Stimulated activated naive B cell treated with anti-CD40 and anti-IgM and Interleukin-4, amounts not matched to agents 10 μg/mL and 1 μg/mL and 100 μg/mL, for 72 hours (primary cell): Measurements from ENCODE around the gene SSH2.
"Not testable (repeated sequence)": the region's sequence is repeated elsewhere in the genome, so short reads cannot be mapped to it uniquely, and the experiment has no call there.

Experiments used
- ATAC-seq, 2 donors: fragments of 150-1000 bp; cut with Tn5 transposase; replicated peaks; 2 replicates each; pipeline ENCODE4 v1.10.0; 2021; ENCODE audit warnings: moderate library complexity in 1 of 2
- DNase-seq: peaks from one replicate; pipeline ENCODE4 v3.0.0; 2021
- H3K27ac Mint-ChIP-seq: one replicate; pipeline ENCODE4 v1.8.0; 2022; ENCODE audit warnings: mild to moderate bottlenecking, mixed read lengths
- H3K27me3 Mint-ChIP-seq, 2 donors: one replicate each; pipeline ENCODE4 v1.8.0; 2022; ENCODE audit warnings: mixed read lengths in 2 of 2
- H3K36me3 Mint-ChIP-seq, 2 donors: one replicate each; pipeline ENCODE4 v1.8.0; 2022; ENCODE audit warnings: mixed read lengths in 2 of 2, mild to moderate bottlenecking in 1 of 2
- H3K4me1 Mint-ChIP-seq, 2 donors: one replicate each; pipeline ENCODE4 v1.8.0; 2022; ENCODE audit warnings: mixed read lengths in 2 of 2, mild to moderate bottlenecking in 1 of 2
- H3K4me3 Mint-ChIP-seq, 2 donors: one replicate each; pipeline ENCODE4 v1.8.0; 2022; ENCODE audit warnings: mild to moderate bottlenecking in 2 of 2, mixed read lengths in 2 of 2, moderate library complexity in 1 of 2
- H3K9me3 Mint-ChIP-seq, 2 donors: one replicate each; pipeline ENCODE4 v1.8.0; 2022; ENCODE audit warnings: mixed read lengths in 2 of 2, mild to moderate bottlenecking in 1 of 2

SSH2 gene

GRCh38 chr17:29655323-29655722, 274.7 kb downstream of the SSH2 start:
- no peak for ATAC-seq
- H3K36me3 Mint-ChIP-seq: peaks cover 21 to 43% of the 10 kb centered on the region in 2 donors
- H3K27ac Mint-ChIP-seq: no peak overlapping the region
- H3K9me3 Mint-ChIP-seq: no peaks in the 10 kb centered on the region
- no peaks in the 10 kb centered on the region for H3K27me3 Mint-ChIP-seq
- no peak for DNase-seq
- no peak overlapping the region for H3K4me3 Mint-ChIP-seq
- H3K4me1 Mint-ChIP-seq: peaks cover 5% of the 10 kb centered on the region in 2 donors

- H3K4me3 Mint-ChIP-seq: no peak overlapping the region
These were observed 275.9 kb downstream of the SSH2 start for GRCh38 chr17:29653995-29654714.

GRCh38 chr17:29652976-29653375, 277.1 kb downstream of the SSH2 start:
- no peak overlapping the region for H3K27ac Mint-ChIP-seq
- DNase-seq (no peak), ATAC-seq (no peak)
- H3K9me3 Mint-ChIP-seq: no peaks in the 10 kb centered on the region
- no peaks in the 10 kb centered on the region for H3K27me3 Mint-ChIP-seq
- peaks cover 6% of the 10 kb centered on the region in 2 donors for H3K4me1 Mint-ChIP-seq
- no peak overlapping the region for H3K4me3 Mint-ChIP-seq
- H3K36me3 Mint-ChIP-seq: peaks cover 26 to 59% of the 10 kb centered on the region in 2 donors

More at GRCh38 chr17:29653995-29654714, 275.9 kb downstream of the SSH2 start:
- no peak overlapping the region for H3K27ac Mint-ChIP-seq
- no peak for ATAC-seq
- no peaks in the 10 kb centered on the region for H3K27me3 Mint-ChIP-seq
- H3K36me3 Mint-ChIP-seq: peaks cover 21 to 53% of the 10 kb centered on the region in 2 donors
- H3K4me1 Mint-ChIP-seq: peaks cover 6% of the 10 kb centered on the region in 2 donors
- H3K9me3 Mint-ChIP-seq: no peaks in the 10 kb centered on the region
- DNase-seq: no peak

GRCh38 chr17:29651913-29652312, 278.1 kb downstream of the SSH2 start:
- not testable (repeated sequence) for H3K4me1 Mint-ChIP-seq, H3K27me3 Mint-ChIP-seq, H3K27ac Mint-ChIP-seq, H3K4me3 Mint-ChIP-seq, ATAC-seq, H3K9me3 Mint-ChIP-seq, DNase-seq
- H3K36me3 Mint-ChIP-seq: peaks cover 26 to 57% of the 10 kb centered on the region in 2 donors

GRCh38 chr17:29650396-29650795, 279.6 kb downstream of the SSH2 start:
- Mint-ChIP-seq H3K4me3 (no peak overlapping the region), H3K4me1 (peaks cover 9 to 11% of the 10 kb centered on the region in 2 donors), H3K27ac (peak overlapping the region; percentile 1), H3K27me3 (no peaks in the 10 kb centered on the region), H3K9me3 (no peaks in the 10 kb centered on the region), H3K36me3 (peaks cover 15 to 48% of the 10 kb centered on the region in 2 donors)
- DNase-seq (no peak), ATAC-seq (peak; percentile 55 to 64)

GRCh38 chr17:29649359-29649758, 280.7 kb downstream of the SSH2 start:
- peaks cover 22 to 55% of the 10 kb centered on the region in 2 donors for H3K36me3 Mint-ChIP-seq
- no peaks in the 10 kb centered on the region for H3K27me3 Mint-ChIP-seq
- no peak overlapping the region for H3K4me3 Mint-ChIP-seq
- H3K27ac Mint-ChIP-seq: no peak overlapping the region
- no peak for ATAC-seq
- DNase-seq: no peak
- peaks cover 16% of the 10 kb centered on the region in 2 donors for H3K4me1 Mint-ChIP-seq
- H3K9me3 Mint-ChIP-seq: no peaks in the 10 kb centered on the region

- DNase-seq (no peak), ATAC-seq (no peak)
- H3K27ac Mint-ChIP-seq: no peak overlapping the region
- peaks cover 16 to 19% of the 10 kb centered on the region in 2 donors for H3K4me1 Mint-ChIP-seq
- no peak overlapping the region for H3K4me3 Mint-ChIP-seq
- no peaks in the 10 kb centered on the region for H3K9me3 Mint-ChIP-seq
- H3K27me3 Mint-ChIP-seq: no peaks in the 10 kb centered on the region
- peaks cover 22 to 59% of the 10 kb centered on the region in 2 donors for H3K36me3 Mint-ChIP-seq
These were observed 282.0 kb downstream of the SSH2 start for GRCh38 chr17:29648005-29648404.

GRCh38 chr17:29645515-29646051, 284.4 kb downstream of the SSH2 start:
- no peak overlapping the region for H3K4me3 Mint-ChIP-seq
- H3K36me3 Mint-ChIP-seq: peaks cover 20 to 52% of the 10 kb centered on the region in 2 donors
- ATAC-seq: peak in 1 of 2 donors; percentile 22
- no peaks in the 10 kb centered on the region for H3K27me3 Mint-ChIP-seq
- H3K4me1 Mint-ChIP-seq: peaks cover 21 to 31% of the 10 kb centered on the region in 2 donors
- no peak for DNase-seq
- peak overlapping the region; percentile 69 for H3K27ac Mint-ChIP-seq
- no peaks in the 10 kb centered on the region for H3K9me3 Mint-ChIP-seq

GRCh38 chr17:29643817-29644160, 286.2 kb downstream of the SSH2 start:
- no peak for ATAC-seq
- Mint-ChIP-seq H3K9me3 (no peaks in the 10 kb centered on the region), H3K4me3 (no peak overlapping the region), H3K4me1 (peaks cover 27 to 46% of the 10 kb centered on the region in 2 donors), H3K36me3 (peaks cover 17 to 39% of the 10 kb centered on the region in 2 donors), H3K27ac (no peak overlapping the region), H3K27me3 (no peaks in the 10 kb centered on the region)
- DNase-seq: no peak

- no peak for DNase-seq
- Mint-ChIP-seq H3K27ac (peak overlapping the region; percentile 31), H3K27me3 (no peaks in the 10 kb centered on the region), H3K36me3 (peaks cover 10 to 34% of the 10 kb centered on the region in 2 donors), H3K4me3 (no peak overlapping the region), H3K9me3 (no peaks in the 10 kb centered on the region), H3K4me1 (peaks cover 28 to 53% of the 10 kb centered on the region in 2 donors)
- no peak for ATAC-seq
These were observed 287.8 kb downstream of the SSH2 start for GRCh38 chr17:29642171-29642611.

GRCh38 chr17:29640981-29641642, 288.9 kb downstream of the SSH2 start:
- no peaks in the 10 kb centered on the region for H3K9me3 Mint-ChIP-seq
- H3K4me3 Mint-ChIP-seq: no peak overlapping the region
- peaks cover 32 to 53% of the 10 kb centered on the region in 2 donors for H3K4me1 Mint-ChIP-seq
- no peaks in the 10 kb centered on the region for H3K27me3 Mint-ChIP-seq
- DNase-seq (no peak), ATAC-seq (no peak)
- H3K36me3 Mint-ChIP-seq: peaks cover 17 to 40% of the 10 kb centered on the region in 2 donors
- peak overlapping the region; percentile 59 for H3K27ac Mint-ChIP-seq

GRCh38 chr17:29640413-29640812, 289.6 kb downstream of the SSH2 start:
- DNase-seq: no peak
- peak overlapping the region in 1 of 2 donors; percentile 4 for H3K4me3 Mint-ChIP-seq
- H3K36me3 Mint-ChIP-seq: peaks cover 21 to 39% of the 10 kb centered on the region in 2 donors
- H3K4me1 Mint-ChIP-seq: peaks cover 28 to 47% of the 10 kb centered on the region in 2 donors
- ATAC-seq: no peak
- H3K27me3 Mint-ChIP-seq: no peaks in the 10 kb centered on the region
- peak overlapping the region; percentile 43 for H3K27ac Mint-ChIP-seq
- H3K9me3 Mint-ChIP-seq: no peaks in the 10 kb centered on the region

- peaks cover 29 to 44% of the 10 kb centered on the region in 2 donors for H3K36me3 Mint-ChIP-seq
- no peaks in the 10 kb centered on the region for H3K9me3 Mint-ChIP-seq
- no peaks in the 10 kb centered on the region for H3K27me3 Mint-ChIP-seq
- DNase-seq (no peak), ATAC-seq (no peak)
- peak overlapping the region; percentile 56 for H3K27ac Mint-ChIP-seq
- H3K4me3 Mint-ChIP-seq: no peak overlapping the region
- peaks cover 5 to 23% of the 10 kb centered on the region in 2 donors for H3K4me1 Mint-ChIP-seq
These were observed 296.1 kb downstream of the SSH2 start for GRCh38 chr17:29633886-29634285.

GRCh38 chr17:29630630-29631193, 299.3 kb downstream of the SSH2 start:
- H3K4me1 Mint-ChIP-seq: peaks cover 19 to 38% of the 10 kb centered on the region in 2 donors
- no peaks in the 10 kb centered on the region for H3K9me3 Mint-ChIP-seq
- H3K36me3 Mint-ChIP-seq: peaks cover 28 to 52% of the 10 kb centered on the region in 2 donors
- no peaks in the 10 kb centered on the region for H3K27me3 Mint-ChIP-seq
- ATAC-seq: no peak
- DNase-seq: no peak
- no peak overlapping the region for H3K4me3 Mint-ChIP-seq
- no peak overlapping the region for H3K27ac Mint-ChIP-seq
